Measurements from ENCODE around the gene NRDE2.
"Not testable (repeated sequence)": the region's sequence is repeated elsewhere in the genome, so short reads cannot be mapped to it uniquely, and the experiment has no call there.

NRDE2 gene

DNA sequence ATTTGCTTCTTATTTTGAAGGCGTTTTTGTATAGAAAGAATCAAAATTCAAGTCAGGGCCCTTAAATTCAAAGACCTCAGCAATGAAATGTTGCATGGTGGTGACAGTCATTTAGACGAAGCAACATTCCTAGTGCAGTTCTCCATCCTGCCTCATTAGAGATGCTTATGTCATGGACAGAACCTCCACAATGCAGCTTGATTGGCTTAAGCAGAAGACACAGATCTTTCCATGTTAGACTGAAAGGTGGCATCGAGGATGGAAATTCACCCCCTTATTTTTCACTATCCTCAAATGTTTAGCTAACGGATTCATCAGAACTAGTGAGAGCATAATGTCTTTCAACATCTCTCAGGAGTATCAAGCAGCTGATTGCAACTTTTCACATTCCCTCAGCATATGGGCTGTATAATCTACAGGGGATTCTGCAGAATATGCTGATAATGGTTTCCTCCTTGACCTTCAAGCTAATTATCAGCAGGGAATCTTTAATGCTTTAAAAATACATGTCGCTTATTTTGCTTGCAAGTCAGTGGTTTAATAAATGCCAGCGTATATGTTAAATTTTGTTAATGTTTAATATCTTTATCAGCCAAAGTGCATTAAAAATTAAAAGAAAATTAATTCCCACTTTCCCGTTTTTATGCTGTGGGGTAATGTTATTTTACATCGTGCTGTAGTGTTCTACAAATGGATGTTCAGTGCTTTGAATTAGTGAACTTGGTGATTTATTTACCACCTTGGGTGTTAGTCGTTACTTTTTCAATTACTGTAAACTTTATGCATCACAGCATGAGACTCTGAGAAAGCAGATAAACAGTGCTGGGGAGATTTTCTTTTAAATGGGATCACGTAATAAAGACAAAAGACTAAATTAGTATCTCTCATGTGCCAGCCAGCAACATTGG, 12.8 kb upstream of the NRDE2 start:
- DNase-seq (ENCODE audit: low spot score), result no peak

DNA sequence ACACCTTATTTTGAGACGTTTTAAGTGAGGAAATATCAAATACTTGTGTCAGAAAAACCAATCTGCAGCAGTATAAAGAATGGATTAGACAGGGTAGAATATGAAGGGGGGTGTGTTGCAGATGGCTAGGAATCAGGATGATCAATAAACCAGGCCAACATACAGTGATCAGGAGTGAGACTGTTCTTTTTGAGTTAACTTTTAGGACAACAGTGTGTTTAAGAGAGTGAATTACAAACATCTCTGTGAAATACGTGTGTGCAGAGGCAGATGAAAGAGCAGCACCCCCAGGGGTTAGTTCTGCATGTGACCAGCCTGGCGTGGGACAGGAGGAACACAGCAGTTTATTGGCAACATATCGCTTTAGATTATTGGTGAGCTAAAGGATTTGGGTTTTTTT, 10.6 kb upstream of the NRDE2 start:
- no peak for DNase-seq (ENCODE audit: low spot score)

DNA sequence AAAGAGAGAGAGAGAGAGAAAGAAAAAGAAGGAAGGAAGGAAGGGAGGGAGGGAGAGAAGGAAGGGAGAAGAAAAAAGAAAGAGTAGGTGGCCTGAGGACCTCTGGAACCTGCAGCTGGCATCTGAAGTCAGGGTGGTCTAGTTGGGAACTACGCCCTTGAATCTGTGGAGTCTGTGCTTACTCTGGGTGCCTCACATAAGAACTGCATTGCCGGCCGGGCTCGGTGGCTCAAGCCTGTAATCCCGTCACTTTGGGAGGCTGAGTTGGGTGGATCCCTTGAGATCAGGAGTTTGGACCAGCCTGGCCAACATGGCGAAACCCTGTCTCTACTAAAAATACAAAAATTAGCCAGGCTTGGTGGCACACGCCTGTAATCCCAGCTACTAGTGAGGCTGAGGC, 10.0 kb upstream of the NRDE2 start:
- DNase-seq (ENCODE audit: low spot score), result no peak

DNA sequence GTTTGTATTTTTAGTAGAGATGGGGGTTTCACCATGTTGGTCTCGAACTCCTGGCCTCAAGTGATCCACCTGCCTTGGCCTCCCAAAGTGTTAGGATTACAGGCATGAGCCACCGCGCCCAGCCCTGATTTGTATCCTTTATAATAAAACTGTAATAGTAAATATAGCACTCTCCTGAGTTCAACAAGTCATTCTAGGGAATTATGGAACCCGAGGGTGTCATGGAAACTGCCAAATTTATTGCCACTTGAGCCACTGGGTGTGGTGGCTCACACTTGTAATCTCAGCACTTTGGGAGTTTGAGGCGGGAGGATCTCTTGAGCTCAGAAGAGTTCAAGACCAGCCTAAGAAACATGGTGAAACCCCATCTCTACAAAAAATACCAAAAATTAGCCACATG, 9.5 kb upstream of the NRDE2 start:
- DNase-seq (ENCODE audit: low spot score), result not testable (repeated sequence)

DNA sequence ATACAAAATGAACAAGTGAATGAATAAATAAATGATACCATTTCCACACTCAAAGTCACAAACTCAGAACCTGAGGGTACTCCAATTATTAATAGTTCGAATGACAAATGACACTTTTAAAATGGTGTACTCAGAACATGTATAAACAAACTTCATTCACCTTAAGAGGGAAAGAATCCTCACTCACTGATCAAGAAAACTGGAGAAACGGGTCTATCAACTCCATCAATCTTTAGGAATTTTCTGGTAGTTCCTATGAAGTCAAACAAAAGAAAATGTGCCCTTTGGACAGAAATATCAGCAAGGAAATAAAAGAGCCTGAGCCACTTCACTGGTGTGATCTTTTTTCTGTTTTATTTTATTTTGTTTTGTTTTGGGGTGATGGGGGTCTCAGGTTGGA, 5.2 kb upstream of the NRDE2 start:
- DNase-seq (ENCODE audit: low spot score), result no peak

DNA sequence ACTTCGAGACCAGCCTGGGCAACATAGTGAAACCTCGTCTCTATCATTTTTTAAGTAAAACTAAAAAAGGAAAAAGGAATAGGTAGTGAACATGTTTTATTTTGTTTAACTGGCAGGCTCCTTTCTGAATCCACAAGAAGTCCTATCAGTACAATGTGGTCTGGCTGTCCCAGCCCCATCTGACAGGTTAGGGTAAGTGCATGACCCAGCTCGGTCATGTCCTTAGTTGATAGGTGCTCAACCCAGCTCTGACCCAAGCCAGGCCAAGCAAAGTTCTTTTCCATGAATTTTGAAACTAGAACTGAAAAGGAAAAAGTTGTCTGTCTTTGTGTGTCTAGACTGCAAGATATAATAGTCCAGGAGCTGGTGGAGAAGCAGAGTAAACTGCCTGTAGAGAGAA, 4.7 kb upstream of the NRDE2 start:
- no peak for DNase-seq (ENCODE audit: low spot score)

DNA sequence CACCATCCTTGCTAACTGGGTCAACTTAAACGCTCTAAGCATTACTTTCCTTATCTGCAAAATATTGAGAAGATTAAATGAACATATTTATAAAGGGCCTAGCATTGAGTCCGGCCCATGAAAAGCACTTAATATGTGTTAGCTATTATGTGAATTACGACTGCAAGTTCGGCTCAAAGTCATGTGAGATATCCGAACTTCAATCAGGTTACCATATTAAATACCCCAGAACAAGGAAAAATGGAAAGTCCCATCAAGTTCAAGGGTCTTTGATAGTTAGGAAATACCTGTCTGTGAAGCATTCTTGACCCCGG, 487 bp upstream of the NRDE2 start:
- no peak for DNase-seq (ENCODE audit: low spot score)

DNA sequence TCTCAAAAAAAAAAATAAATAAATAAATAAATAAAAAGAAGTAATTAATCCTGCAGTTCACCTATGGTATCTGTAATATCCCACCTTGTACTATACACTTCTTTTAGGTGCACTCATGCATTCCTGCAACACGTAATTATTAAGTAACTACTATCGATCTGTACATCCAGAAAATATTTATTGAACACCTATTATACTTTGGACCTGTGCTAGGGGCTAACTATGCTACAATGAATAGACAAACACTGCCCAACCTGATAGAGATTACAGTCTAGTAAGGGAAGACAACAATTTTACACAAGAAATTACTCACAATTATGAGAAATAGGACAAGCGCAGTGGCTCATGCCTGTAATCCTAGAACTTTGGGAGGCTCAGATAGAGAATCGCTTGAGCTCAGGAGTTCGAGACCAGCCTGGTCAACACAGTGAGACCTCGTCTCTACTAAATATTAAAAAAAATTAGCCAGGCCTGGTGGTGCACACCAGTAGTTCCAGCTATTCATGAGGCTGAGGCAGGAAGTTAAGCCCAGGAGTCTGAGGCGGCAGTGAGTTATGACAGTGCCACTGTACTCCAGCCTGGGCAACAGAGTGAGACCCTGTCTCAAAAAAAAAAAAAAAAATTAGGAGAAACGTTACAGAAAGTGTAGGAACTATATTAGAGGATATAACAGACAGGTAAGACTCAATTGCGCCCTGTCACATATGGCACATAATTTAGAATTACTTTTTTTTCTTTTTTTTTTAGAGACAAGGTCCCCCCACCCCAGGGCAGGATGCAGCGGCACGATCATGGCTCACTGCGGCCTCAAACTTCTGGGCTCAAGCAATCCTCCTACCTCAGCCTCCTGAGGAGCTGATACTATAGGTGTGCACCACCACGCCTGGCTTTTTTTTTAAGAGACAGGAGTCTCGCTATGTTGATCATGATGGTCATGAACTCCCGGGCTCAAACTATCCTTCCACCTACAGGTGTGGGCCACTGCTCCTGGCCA, 1.2 kb downstream of the NRDE2 start:
- DNase-seq (ENCODE audit: low spot score), result no peak

DNA sequence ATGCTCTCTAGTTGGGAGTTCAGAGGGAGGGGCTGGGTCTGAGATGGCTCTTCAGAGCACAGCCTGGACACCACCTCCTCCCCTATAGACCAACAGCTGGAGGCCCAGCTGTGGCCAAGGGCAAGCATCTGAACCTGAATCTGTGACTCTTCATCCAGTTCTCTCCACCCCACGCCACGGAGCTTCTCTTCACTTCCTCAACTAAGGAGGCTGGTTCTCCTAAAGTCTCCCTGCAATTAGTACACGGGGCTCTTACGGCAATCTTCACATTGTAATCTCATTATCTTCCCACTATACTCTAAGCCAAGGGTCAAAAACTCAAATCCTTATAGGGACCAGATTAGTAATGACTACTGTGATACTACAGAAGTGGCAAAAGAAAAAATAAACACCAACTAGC, 9.8 kb downstream of the NRDE2 start:
- no peak for DNase-seq (ENCODE audit: low spot score)

DNA sequence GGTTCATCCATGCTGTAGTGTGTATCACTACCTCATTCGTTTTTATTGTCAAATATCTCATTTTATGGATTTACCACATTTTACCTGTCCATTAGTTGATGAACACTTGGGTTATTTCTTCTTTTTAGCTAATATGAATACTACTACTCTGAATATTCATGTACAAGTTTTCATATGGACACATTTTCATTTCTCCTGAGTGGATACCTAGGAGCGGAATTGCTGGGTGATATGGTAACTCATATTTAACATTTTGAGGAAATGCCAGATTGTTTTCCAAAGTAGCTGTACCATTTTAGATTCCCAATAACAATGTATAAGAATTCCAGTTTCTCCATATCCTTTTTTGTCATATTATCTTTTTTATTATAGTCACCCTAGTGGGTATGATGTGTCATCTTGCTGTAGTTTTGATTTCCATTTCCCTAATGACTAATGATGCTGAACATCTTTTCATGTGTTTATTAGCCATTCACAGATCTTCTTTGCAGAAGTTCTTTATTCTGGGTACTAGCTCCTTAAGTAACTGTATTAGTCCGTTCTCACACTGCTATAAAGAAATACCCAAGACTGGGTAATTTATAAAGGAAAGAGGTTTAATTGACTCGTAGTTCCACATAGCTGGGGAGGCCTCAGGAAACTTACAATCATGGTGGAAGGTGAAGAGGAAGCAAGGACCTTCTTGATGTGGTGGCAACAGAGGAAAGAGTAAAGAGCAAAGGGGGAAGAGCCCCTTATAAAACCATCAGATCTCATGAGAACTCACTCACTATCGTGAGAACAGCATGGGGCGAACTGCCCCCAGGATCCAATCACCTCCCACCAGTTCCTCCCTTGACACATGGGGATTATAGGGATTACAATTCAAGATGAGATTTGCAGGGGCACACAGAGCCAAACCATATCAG, 11.9 kb downstream of the NRDE2 start:
- DNase-seq (ENCODE audit: low spot score), result no peak

DNA sequence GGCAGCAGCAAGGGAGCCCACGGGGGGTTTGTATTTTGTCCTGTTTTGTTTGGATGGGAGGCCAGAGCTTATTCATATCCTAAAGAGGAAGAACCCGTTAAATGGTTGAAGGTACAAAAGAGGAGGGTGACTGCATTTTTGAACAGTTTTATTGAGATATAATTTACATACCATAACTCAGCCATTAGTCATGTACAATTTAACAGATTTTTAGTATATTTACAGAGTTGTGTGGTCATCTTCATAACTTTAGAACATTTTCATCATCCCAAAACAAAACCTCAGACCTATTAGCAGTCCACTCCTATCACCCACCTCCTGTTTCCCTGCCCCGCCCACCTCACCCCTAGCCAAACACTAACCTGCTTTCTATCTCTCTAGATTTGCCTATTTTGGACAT, 12.6 kb downstream of the NRDE2 start:
- no peak for DNase-seq (ENCODE audit: low spot score)

DNA sequence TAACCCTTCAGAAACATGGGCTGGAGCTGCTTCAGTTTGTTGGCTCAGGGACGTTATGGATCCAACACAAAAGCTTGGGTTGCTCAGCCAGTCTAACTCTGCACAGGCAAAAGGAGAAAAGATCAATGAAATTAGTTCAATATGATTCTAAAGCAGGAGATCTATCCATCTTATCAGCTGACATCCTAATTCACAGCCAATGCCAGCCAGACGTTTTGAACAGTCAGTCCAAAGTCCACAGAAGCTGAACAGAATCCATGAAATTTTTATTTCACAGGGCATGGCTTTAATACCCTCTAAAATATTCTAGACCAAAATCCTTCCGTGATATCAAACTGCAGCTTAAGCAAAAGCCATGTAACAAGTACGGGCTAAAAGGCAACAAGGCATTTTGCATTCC, 13.7 kb downstream of the NRDE2 start:
- DNase-seq (ENCODE audit: low spot score), result no peak

DNA sequence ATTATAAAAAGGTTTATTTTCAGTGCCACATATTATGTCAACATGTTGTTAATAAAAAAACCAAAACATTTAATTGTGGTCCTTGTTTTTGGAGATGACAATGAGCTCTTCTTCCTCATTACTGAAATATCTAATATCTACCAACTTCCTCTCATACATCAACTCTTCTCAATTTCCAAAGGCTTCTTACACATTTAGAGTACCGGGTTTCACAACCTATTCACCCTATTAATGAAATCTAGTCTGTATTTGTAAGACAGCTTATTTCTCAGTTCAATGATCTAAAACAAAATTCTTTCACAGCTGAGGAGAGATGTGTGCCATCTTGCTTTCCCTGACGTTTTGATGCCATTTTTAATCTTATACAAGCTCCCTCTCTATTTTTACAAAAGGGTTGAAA, 14.5 kb downstream of the NRDE2 start:
- DNase-seq (ENCODE audit: low spot score), result no peak

DNA sequence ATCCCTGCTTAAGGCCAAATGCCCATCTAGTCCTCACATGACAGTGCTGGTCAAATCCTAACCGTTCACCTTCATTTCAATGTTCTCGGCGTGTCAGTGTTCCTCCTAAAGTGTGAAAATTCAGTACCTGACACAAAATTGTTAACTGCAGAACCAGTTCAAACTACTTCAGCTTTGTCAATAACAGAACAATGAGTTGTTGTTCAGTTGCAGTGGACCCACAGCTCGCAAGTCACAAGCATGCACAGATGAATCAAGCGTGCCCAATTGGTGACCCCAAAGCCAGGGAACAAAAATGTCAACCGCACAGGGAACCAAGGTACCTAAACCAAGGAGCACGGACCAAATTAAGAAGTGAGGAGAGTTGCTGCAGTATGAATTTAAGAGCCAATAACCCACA, 23.2 kb downstream of the NRDE2 start:
- no peak for DNase-seq (ENCODE audit: low spot score)

DNA sequence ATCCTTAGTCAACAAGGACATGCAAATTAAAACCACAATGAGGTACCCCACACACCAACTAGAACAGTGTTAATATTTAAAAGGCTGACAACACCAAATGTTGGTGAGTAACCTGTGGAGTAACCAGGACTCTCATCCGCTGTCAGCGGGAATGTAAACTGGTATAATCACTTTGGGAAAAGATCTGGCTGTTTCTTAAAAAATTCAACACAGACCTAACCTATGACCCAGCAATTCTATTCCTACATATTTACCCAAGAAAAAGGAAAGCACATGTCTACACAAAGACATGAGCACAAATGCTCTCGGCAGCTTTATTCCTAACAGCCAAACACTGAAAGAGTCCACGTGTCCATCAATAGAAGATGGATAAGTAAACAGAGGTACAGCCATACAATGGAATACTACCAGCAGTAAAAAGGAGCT, 26.6 kb downstream of the NRDE2 start:
- DNase-seq (ENCODE audit: low spot score), result no peak

DNA sequence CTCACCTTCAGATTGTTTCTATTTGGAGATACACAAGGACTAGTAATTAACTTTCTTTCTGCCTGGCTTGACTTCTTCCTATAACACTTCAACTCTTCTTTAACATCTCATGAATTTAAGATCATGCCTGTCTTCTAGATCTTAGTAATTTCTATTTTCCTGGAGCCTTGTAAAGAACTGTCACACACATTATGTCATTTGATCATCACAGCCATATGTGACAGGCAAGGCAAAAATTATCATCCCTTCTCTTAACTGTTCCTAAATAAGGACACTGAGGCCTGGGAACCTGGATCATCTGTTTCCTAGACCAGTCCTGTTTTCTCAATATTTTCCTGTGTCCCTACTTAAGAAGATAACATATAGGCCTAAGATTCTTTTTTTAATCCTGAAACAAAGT, 27.2 kb downstream of the NRDE2 start:
- DNase-seq (ENCODE audit: low spot score), result no peak

DNA sequence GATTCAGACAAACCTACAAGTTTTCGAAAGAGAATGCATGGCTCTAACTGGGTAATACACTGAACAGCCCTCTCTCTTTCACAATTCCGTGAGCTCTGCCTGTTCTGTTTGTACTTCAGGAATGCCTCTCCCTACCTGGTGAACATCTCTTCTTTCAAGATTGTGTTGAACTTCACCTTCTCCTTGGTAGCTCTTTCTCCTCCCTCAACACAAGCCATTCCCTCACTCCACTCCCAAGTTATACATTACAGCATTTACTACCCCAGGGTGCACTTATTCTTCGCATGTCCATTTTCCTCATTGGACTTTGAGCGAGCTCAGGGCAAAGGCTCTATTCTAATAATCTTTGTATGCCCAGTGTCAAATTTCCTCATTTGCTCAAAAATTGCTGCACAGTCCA, 28.3 kb downstream of the NRDE2 start:
- no peak for DNase-seq (ENCODE audit: low spot score)

DNA sequence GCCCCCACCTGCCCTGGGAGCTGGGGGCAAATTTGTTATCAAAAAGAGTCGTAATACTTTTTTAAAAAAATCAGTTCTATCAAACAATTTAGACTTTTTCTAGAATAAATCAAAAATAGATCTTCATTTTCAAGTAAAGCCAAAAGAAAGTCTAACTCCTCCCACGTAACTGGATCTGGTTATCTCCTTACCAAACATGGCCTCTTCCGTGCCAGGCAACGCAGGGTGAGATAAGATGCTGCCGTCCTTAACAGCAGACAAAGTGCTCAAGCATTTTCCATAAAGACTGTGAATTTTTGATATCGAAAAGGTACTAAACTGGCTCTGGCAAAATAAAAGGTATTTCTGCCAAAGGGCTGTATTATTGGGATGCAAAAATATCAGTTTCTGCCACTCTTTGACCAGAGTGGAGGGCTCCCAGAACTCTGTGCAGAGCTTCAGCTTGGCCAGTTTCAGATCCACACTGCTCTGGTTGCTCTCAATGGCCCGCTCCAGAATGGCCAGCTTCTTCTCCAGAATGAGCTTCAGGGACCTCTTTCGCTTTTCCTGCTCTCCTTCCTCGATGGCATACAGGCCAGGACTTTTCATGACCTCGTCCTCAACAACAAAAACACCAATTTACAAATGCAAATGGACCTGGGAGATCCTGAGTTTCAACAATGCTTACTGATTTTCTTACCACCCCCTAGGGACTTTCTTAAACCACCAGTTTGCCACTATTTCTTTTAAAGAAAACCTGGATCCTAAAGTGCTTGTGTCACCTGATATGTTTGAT, 29.0 kb downstream of the NRDE2 start:
- no peak for DNase-seq (ENCODE audit: low spot score)

DNA sequence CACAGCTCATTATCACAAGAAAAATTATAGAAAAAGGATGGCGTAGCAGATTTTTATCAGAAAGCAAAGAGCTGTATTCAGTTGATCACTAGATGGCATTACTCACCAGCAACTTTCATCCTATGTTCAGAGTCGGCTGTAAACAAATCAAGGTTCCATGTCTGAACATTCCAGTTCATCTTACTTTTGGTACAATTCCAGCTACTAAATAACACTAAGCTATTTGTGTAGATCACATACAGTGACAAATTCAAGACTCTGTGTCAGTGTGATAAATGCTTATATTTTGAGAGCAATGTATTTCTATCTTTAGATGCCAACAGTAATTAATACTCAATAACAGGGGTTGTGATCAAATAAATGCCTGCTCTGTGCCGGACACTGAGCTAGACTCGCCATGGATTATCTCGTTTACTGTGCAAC, 30.1 kb downstream of the NRDE2 start:
- peak; percentile 61 for DNase-seq (ENCODE audit: low spot score)

DNA sequence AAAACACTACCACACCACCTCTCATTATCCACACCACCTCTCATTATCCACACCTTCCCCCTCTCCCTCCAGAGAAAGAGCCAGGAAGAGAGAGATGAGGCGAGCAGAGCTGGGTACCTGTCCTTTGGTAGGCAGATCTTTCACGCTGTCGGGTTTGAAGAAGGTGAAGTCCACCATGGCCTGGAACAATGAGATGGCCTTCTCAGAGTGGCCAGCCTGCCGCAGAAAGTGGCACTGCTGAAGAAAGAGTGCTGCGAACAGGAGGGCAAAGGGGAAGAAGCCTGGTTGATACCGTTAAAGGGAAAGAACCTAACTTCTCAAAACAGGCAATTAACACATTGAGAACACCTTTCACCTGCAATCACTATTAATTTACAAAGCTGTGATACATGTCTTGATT, 30.6 kb downstream of the NRDE2 start:
- no peak for DNase-seq (ENCODE audit: low spot score)

DNA sequence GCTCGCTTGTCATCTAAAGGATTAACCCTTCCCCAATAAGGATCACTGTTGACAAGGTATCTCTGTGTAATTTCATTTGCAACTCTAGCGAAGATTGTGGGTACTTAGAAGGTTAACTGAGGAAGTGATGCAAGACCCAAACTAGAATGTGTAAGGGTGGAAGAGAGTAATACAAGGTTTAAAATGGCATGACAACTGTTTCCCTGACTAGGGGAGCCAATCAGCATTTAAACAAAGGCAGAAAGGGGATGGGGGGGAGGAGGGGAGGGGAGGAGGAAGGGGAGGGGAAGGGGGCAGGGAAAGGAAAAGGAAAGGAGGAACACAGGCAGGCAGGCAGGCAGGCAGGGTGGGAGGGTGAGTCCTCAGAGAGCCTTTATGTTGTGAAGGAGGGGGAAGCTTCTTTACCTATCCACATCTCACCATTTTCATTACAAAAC, 31.1 kb downstream of the NRDE2 start:
- DNase-seq (ENCODE audit: low spot score), result no peak

Measured in kidney capillary endothelial cell (primary cell).